Neural cell (in vitro differentiated cells): Measurements from ENCODE around the gene FLT3. TPM values are rescaled to one million over a fixed set of nuclear protein-coding genes. Genes with fewer than 3 reads are reported as not detected.

Experiments used
- H2AFZ ChIP-seq: fragments of 200-600, 300-800 bp; sonication (generic), shearing (Covaris generic); 2 replicates; pipeline ENCODE4 v1.6.0; 2014; ENCODE audit warnings: low read depth, mild to moderate bottlenecking, antibody characterized with exemption, low read length, moderate library complexity
- H3F3A ChIP-seq: fragments of 200-600 bp; shearing (Covaris generic); 2 replicates; pipeline ENCODE4 v1.6.1; 2016; ENCODE audit warnings: mild to moderate bottlenecking, moderate library complexity, mixed read lengths, antibody characterized with exemption, low read length; ENCODE audit not compliant: insufficient read depth, poor library complexity, severe bottlenecking
- H3K27ac ChIP-seq: fragments of 200-600, 300-800 bp; sonication (generic), shearing (Covaris generic); 2 replicates; pipeline ENCODE4 v1.5.1; 2014; ENCODE audit warnings: mild to moderate bottlenecking, low read length, moderate library complexity
- H3K27me3 ChIP-seq: fragments of 300-800, 200-600 bp; sonication (generic), shearing (Covaris generic); 2 replicates; pipeline ENCODE4 v1.6.0; 2014; ENCODE audit warnings: mild to moderate bottlenecking, low read depth, low read length, moderate library complexity; ENCODE audit not compliant: insufficient read depth
- H3K36me3 ChIP-seq: fragments of 300-800, 200-600 bp; sonication (generic), shearing (Covaris generic); 2 replicates; pipeline ENCODE4 v1.5.1; 2014; ENCODE audit warnings: mild to moderate bottlenecking, antibody characterized with exemption, low read length, moderate library complexity; ENCODE audit not compliant: insufficient read depth
- H3K4me2 ChIP-seq: fragments of 300-800, 200-600 bp; sonication (generic), shearing (Covaris generic); 2 replicates; pipeline ENCODE4 v1.6.0; 2014; ENCODE audit warnings: mild to moderate bottlenecking, low read length
- H3K4me3 ChIP-seq: fragments of 300-800, 200-600 bp; sonication (generic), shearing (Covaris generic); 2 replicates; pipeline ENCODE4 v1.5.1; 2014; ENCODE audit warnings: mild to moderate bottlenecking, low read length, moderate library complexity
- H3K79me2 ChIP-seq: fragments of 200-600 bp; shearing (Covaris generic); replicated peaks from 2 replicates; pipeline ENCODE4 v1.6.0; 2014; ENCODE audit warnings: mild to moderate bottlenecking, low read length, moderate library complexity; ENCODE audit not compliant: insufficient read depth
- H3K9ac ChIP-seq: fragments of 300-800, 200-600 bp; sonication (generic), shearing (Covaris generic); 2 replicates; pipeline ENCODE4 v1.6.1; 2016; ENCODE audit warnings: mild to moderate bottlenecking, low read length, mixed read lengths
- H3K9me2 ChIP-seq: fragments of 200-600 bp; shearing (Covaris generic); 2 replicates; pipeline ENCODE4 v1.6.1; 2016; ENCODE audit warnings: mild to moderate bottlenecking, low read length, mixed read lengths; ENCODE audit not compliant: insufficient read depth
- H3K9me3 ChIP-seq: fragments of 200-600, 300-800 bp; sonication (generic), shearing (Covaris generic); 2 replicates; pipeline ENCODE4 v1.6.1; 2016; ENCODE audit warnings: mild to moderate bottlenecking, mixed run types, low read length, moderate library complexity, mixed read lengths
- H4K20me1 ChIP-seq: fragments of 200-600 bp; shearing (Covaris generic); 2 replicates; pipeline ENCODE4 v1.6.1; 2016; ENCODE audit warnings: mild to moderate bottlenecking, mixed run types; ENCODE audit not compliant: insufficient read depth
- EP300 ChIP-seq: fragments of 450-650 bp; conservative IDR thresholded peaks from 2 replicates; pipeline ENCODE4 v1.6.1; 2014; ENCODE audit warnings: antibody characterized with exemption, mild to moderate bottlenecking, moderate library complexity; ENCODE audit not compliant: poor library complexity, severe bottlenecking
- EZH2 ChIP-seq: fragments of 200-600, 300-800 bp; shearing (Covaris generic), sonication (generic); IDR thresholded peaks from 2 replicates; pipeline ENCODE4 v1.6.1; 2014; ENCODE audit warnings: antibody characterized with exemption, low read length, borderline replicate concordance, mild to moderate bottlenecking; ENCODE audit not compliant: insufficient read depth, poor library complexity, severe bottlenecking
- MXI1 ChIP-seq: fragments of 450-650 bp; conservative IDR thresholded peaks from 2 replicates; pipeline ENCODE4 v1.6.1; 2014; ENCODE audit warnings: antibody characterized with exemption, mild to moderate bottlenecking; ENCODE audit not compliant: poor library complexity, severe bottlenecking
- POLR2AphosphoS5 ChIP-seq: IDR thresholded peaks from 2 replicates; pipeline ENCODE4 v1.6.1; 2012
- RAD21 ChIP-seq: fragments of 450-650 bp; conservative IDR thresholded peaks from 2 replicates; pipeline ENCODE4 v1.6.1; 2014; ENCODE audit warnings: antibody characterized with exemption, mild to moderate bottlenecking, moderate library complexity
- SMC3 ChIP-seq: fragments of 450-650 bp; conservative IDR thresholded peaks from 2 replicates; pipeline ENCODE4 v1.6.1; 2014; ENCODE audit warnings: antibody characterized with exemption, mild to moderate bottlenecking, moderate library complexity; ENCODE audit not compliant: poor library complexity
- TAF1 ChIP-seq: IDR thresholded peaks from 2 replicates; pipeline ENCODE4 v1.6.1; 2012; ENCODE audit warnings: low read depth
- polyA plus RNA-seq: library from polyadenylated mRNA; depleted of rRNA; stranded (reverse); fragments of >200 nt; gene quantifications from 2 replicates; pipeline ENCODE4 v1.2.3, GENCODE V29; 2014
- TF ChIP-seq, protein P1 (sequence below): fragments of 450-650 bp; IDR thresholded peaks from 2 replicates; pipeline ENCODE4 v1.5.1; 2014; ENCODE audit warnings: antibody characterized with exemption, mild to moderate bottlenecking, moderate library complexity; ENCODE audit not compliant: poor library complexity, severe bottlenecking
- TF ChIP-seq, protein P2 (sequence below): IDR thresholded peaks from 2 replicates; pipeline ENCODE4 v1.6.1; 2012; ENCODE audit warnings: borderline replicate concordance

FLT3 gene
- polyA plus RNA-seq, 1 donor from 2014 or later = 0.41 TPM

DNA sequence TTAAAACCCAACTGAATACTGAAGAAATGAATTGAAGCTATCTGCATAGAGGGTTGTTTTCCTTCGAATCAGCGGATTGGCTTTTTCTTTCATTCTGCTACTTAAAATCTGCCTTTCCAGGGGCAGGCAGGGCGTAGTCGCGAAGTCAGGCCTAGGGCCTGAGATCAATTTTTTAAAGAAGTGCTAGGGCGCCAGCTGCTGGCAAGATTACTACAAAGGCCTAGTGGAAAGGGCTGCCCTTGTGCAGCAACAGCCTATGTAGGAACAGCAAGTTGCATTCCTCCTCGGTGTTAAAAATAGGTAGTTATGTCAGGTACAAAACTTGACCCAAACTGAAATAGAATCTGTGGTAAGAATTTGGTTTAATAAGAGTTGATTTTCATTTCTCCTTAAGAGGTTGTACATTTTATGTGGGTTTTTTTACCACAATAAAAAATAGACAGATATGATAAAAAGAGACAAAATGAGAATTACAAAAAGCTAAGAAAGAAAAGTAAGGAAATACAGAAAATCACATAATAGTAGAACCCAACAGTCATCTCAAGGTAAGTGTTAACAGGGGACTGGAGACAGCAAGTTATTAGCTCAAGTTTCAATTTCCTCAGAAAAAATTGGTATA lies 102.4 kb downstream of the FLT3 start:
- H3K27me3 ChIP-seq = no peaks in the 10 kb centered on the region
- H3K27ac ChIP-seq = no peak overlapping the region
- H3K79me2 ChIP-seq = no peaks in the 10 kb centered on the region
- no peak overlapping the region for H3K4me2 ChIP-seq
- no peaks in the 10 kb centered on the region for H3K9me3 ChIP-seq
- no peaks in the 10 kb centered on the region for H4K20me1 ChIP-seq
- H3K9me2 ChIP-seq = no peaks in the 10 kb centered on the region
- no peaks in the 10 kb centered on the region for H3K36me3 ChIP-seq
- no peak overlapping the region for H2AFZ ChIP-seq
- H3K9ac ChIP-seq = no peak overlapping the region
- H3K4me3 ChIP-seq = no peak overlapping the region
- TF ChIP-seq RAD21 (peak; percentile 56), SMC3 (peak; percentile 55)
- TF ChIP-seq, protein P1, sequence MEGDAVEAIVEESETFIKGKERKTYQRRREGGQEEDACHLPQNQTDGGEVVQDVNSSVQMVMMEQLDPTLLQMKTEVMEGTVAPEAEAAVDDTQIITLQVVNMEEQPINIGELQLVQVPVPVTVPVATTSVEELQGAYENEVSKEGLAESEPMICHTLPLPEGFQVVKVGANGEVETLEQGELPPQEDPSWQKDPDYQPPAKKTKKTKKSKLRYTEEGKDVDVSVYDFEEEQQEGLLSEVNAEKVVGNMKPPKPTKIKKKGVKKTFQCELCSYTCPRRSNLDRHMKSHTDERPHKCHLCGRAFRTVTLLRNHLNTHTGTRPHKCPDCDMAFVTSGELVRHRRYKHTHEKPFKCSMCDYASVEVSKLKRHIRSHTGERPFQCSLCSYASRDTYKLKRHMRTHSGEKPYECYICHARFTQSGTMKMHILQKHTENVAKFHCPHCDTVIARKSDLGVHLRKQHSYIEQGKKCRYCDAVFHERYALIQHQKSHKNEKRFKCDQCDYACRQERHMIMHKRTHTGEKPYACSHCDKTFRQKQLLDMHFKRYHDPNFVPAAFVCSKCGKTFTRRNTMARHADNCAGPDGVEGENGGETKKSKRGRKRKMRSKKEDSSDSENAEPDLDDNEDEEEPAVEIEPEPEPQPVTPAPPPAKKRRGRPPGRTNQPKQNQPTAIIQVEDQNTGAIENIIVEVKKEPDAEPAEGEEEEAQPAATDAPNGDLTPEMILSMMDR = peak; percentile 58
- TF ChIP-seq, protein P2, sequence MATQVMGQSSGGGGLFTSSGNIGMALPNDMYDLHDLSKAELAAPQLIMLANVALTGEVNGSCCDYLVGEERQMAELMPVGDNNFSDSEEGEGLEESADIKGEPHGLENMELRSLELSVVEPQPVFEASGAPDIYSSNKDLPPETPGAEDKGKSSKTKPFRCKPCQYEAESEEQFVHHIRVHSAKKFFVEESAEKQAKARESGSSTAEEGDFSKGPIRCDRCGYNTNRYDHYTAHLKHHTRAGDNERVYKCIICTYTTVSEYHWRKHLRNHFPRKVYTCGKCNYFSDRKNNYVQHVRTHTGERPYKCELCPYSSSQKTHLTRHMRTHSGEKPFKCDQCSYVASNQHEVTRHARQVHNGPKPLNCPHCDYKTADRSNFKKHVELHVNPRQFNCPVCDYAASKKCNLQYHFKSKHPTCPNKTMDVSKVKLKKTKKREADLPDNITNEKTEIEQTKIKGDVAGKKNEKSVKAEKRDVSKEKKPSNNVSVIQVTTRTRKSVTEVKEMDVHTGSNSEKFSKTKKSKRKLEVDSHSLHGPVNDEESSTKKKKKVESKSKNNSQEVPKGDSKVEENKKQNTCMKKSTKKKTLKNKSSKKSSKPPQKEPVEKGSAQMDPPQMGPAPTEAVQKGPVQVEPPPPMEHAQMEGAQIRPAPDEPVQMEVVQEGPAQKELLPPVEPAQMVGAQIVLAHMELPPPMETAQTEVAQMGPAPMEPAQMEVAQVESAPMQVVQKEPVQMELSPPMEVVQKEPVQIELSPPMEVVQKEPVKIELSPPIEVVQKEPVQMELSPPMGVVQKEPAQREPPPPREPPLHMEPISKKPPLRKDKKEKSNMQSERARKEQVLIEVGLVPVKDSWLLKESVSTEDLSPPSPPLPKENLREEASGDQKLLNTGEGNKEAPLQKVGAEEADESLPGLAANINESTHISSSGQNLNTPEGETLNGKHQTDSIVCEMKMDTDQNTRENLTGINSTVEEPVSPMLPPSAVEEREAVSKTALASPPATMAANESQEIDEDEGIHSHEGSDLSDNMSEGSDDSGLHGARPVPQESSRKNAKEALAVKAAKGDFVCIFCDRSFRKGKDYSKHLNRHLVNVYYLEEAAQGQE = no peak
- no peaks in the 10 kb centered on the region for H3F3A ChIP-seq

DNA sequence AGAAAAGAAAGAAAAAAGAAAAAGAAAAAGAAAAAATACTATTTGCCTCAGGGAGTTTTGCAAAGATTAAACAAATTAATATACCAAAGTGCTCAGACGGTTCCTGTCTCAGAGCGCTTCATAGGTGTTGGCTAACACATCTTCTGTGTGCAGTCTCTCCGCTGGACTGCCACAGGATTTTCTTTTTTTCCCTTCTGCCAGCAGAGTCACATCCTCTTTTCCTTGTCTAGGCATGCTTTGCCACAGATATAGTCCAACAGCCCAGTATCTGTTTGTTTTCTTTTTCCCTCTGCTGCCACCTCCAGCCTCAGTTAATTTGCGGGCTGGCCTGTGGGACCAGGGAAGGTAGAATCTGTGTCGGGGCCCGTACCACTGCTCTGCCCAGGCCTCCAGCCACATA lies 108.5 kb downstream of the FLT3 start:
- TF ChIP-seq, protein P2 = no peak
- no peak for TF ChIP-seq RAD21
- TF ChIP-seq SMC3 = no peak
- TF ChIP-seq TAF1 = no peak
- no peak for TF ChIP-seq EZH2
- no peak for TF ChIP-seq EP300
- TF ChIP-seq, protein P1 = no peak
- TF ChIP-seq MXI1 = no peak
- no peak for TF ChIP-seq POLR2AphosphoS5
- no peak overlapping the region for H3K4me2 ChIP-seq
- H3K9me2 ChIP-seq = no peaks in the 10 kb centered on the region
- no peak overlapping the region for H3K27ac ChIP-seq
- H3K4me3 ChIP-seq = no peak overlapping the region
- no peaks in the 10 kb centered on the region for H3K9me3 ChIP-seq
- H3K27me3 ChIP-seq = peaks cover 7% of the 10 kb centered on the region
- H3F3A ChIP-seq = no peaks in the 10 kb centered on the region
- no peak overlapping the region for H3K9ac ChIP-seq
- H3K36me3 ChIP-seq = no peaks in the 10 kb centered on the region
- no peaks in the 10 kb centered on the region for H3K79me2 ChIP-seq
- H2AFZ ChIP-seq = no peak overlapping the region
- H4K20me1 ChIP-seq = no peaks in the 10 kb centered on the region
